T-helper 22 cell (primary cell): ENCODE measurements around the gene SLC30A9.

Source experiments
- DNase-seq: peaks from one replicate; pipeline ENCODE4 v3.0.0-alpha.2; 2020; ENCODE audit warnings: low read depth

SLC30A9 gene

DNA sequence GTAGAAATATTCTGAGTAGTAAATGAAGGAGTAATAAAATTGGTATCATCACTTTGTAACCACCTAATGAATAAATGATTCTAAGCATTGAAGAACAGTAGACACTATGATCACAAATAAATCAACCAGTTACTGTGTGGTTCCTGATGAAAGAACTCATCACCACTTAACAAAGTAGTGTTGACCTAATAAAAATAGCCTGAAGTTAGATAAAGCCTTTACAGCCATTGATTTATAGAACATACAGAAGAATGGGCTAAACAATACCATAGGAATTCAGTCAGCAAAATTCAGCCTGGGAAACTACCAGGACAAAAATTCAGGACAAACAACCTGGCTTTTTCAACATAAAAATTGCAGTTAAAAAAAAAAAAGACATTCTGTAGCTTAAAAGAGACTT, 9.0 kb downstream of the SLC30A9 start:
- DNase-seq: no peak

DNA sequence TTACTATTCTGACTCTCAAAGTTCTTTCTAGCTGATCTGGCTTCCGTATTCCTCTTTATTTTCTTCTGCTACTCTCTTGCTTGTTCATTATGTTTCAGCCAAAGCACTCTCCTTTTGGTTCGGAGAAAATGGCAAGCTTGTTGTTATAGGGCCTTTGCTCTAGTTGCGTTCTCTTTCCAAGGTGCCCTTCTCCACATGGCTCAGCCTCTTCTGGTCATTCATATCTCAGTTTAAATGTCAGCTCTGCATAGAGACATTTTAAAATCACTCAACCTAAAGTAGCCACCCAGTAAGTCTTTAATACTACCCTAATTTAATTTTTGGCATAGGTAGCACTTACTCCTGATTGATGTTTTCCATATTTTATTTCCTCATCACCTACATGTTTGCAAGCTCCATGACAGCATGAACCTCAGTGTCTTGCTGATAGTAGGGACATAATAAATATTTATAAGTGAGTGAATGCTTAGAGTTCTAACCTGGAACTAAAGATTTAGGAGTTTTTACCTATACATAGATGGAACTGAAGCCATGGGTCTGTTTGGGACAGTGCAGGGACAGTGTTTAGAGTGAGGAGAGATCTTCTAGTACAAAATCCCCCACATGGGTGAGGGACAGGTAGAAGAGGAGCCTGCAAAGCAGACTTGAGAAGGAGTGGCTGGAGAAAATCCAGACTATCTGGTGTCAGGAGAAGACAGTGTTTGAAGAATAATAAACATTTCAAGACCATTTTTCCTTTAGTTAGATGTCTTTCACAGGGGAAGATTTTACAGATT, 17.9 kb downstream of the SLC30A9 start:
- DNase-seq: no peak

DNA sequence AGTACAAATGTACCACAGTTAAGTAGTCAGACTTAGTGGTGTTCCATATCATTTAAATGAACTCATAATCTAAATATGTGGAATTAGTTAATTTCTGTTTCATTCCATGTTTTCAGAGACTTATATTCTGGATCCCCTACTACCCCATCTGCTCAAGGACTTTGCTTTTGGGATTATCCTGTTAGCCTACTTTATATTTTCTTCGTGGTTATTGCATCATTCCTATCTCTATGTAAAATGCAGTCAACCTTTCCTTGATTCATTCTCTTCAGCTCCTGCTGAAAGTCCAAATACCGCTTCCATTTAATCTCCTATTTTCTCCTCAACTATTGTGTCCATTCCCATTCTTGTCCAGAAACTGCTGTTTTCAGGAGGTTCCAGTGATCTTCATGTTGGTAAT, 25.1 kb downstream of the SLC30A9 start:
- DNase-seq: no peak

DNA sequence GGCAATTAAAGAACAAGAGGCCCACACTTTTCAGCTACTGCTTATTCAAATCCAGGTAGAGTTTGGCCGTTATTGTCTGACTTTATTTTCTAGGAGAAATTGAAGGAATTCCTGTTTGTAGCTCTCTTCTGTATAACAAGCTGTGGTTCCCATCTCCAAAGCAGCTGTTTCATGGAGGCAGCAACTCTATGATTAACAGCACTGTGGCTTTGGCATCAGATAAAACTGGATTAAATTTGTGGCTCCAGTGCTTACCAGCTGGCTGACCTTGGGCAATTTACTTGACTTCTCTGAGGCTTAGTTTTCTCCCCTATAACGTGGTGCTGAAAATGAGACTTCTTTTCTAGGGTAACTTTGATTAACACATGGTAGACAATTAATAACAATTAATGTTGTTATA, 28.1 kb downstream of the SLC30A9 start:
- DNase-seq: no peak

DNA sequence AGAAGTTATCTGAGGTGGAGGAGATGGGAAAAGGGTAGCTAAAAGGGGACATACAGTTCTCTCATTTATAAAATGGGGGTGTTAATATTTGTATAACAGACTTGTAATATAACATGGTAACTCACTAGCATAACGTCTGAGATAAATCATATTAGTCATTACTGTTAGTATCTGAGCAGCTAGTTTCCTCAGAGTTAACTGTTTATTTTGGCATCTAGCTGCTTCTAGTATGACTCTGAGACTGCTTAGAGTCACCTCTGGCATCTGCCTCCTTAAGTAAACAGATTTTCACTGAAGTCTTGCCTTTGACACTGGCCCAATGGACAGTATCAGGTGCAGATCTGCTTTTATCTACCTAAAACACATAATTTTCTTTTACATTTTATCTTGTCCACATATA, 58.1 kb downstream of the SLC30A9 start:
- no peak for DNase-seq

DNA sequence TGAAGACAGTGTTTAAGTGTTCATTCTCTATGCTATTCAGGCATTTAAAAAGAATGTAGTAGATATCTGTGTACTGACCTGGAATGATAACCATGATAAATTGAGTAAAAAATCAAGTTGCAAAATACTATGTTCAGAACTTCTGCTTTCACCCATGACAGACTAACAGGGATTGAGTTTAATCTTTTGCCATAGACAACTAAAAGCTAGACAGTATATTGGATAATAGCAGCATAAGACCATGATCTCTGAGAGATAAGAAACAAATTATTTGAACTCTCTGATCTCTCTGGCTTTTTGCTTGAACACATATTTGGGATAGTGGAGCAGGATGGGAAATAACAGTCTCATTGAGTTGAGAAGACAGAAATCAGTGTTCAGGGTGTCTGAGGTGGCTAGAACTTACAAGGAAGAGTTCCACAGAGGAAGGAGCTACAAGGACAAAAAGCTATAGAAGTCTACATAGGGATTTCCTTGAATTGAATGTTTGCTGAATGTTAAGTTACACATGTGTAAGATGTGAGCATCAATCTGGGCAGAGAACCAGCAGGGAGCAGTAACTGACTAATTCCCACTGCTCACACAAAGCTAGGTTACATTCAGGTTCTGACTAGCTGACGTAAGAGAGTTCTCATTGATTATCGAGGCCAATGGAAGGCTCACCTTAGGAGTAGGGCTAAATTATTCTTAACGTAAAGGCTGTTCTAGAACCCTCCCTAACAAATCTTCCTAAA, 60.4 kb downstream of the SLC30A9 start:
- no peak for DNase-seq

DNA sequence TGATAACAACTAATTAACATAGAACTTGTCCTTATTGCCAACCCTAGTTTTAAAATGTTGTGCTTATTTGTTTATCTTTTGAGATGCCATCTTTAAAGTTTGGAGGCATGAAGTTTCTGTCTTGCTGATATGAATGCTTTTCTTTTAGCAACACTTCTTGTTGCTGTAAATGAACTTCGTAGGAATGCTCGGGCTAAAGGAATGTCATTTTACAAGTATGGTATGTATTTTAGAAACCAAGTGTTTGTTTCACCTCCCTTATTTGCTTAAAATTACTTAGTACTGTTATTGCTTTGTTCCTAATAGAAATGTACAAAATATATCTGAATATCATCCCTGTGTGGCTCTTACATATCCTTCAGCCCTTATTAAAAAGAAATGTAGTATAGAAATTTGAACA, 76.1 kb downstream of the SLC30A9 start:
- DNase-seq: no peak

DNA sequence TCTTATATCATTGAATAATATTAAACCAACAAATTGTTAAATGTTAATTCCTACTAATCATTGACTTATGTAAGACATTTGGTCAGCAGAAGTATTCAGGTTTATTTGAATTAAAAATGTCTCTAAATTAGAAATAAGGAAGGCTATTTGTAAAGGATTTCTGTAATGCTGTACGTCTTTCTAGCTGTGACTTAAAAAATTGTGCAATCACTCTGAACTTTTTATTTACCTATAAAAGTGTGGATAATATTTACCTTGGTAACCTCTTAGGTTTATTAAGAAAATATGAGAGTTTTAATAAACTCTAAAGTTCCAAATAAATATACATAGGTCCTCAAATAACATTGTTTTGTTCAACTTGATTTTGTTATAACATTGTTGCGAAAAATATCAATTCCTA, 76.9 kb downstream of the SLC30A9 start:
- no peak for DNase-seq

DNA sequence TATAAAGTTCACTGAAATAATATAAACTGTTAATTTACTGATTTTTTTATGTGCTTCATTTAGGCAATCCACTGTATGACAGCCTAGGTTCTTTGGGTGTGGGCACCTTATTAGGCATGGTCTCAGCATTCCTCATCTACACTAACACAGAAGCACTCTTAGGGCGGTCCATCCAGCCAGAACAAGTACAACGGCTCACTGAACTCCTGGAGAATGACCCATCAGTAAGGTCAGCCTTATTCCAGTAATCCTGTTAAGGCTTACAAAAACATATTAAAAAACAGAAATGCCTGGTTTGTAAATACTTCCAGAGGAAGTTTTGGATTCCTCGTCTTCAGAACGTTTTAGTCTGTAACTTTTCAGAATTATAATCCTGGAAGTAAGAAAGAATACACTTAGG, 80.1 kb downstream of the SLC30A9 start:
- no peak for DNase-seq

DNA sequence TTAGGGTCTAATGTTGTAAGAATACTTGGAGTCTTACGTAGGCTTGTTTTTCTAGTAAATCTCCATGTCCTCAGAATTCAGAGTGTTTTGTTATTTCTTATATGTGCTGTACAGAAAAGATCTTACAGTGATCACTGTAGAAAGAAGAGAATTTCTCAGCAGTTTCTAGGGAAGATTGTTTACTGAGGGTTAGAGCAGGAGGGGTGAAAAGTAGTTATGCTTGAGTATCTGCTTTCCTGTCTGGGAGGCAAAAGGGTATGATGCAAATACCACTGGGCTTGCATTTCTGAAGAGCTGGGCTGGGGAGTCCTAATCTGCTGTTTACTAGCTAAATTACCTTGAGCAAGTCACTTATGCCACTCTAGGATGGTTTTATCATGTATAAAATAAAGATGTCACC, 84.0 kb downstream of the SLC30A9 start:
- DNase-seq: no peak

DNA sequence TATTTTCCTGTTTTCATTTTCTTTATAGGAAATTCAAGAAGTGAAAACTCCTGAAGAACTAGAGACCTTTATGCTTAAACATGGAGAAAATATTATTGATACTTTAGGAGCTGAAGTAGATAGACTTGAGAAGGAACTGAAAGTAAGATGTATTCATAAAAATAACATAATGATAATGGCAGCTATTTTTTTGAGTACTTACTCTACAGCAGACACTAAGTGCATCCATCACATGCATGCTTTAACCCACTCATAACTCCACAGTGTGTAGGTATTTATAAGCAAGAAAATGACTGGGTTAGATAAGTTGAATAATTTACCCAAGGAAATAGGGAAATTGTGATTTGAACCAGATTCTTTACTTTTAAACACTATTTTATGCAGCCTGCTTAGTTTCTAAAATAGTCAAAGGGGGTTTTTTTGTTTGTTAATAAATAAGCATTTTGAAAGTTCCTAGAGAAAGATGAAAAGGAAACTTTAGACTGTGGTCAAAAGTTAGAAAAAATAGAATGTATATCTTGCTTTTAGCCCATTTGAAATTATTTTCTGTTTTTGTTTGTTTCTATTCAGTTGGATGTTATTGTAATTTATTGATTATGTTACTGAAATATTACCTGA, 88.0 kb downstream of the SLC30A9 start:
- no peak for DNase-seq

DNA sequence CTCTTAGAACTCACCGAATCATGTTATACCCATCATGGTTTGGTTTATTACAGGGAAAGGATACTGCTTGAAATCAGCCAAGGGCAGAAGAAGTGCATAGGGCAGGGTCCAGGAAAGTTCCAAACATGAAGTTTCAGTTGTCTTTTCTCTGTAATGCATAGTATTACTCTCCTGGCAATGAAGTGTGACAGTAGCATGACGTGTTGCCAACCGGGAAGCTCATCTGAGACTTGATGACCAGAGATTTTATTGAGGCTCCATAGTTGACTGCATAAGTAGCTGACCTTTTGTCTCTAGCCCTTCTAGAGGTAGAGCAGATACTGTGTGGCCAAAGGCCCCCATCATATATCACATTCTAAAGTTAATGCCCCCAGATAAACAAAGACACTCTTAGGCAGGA, 90.0 kb downstream of the SLC30A9 start:
- DNase-seq: no peak

DNA sequence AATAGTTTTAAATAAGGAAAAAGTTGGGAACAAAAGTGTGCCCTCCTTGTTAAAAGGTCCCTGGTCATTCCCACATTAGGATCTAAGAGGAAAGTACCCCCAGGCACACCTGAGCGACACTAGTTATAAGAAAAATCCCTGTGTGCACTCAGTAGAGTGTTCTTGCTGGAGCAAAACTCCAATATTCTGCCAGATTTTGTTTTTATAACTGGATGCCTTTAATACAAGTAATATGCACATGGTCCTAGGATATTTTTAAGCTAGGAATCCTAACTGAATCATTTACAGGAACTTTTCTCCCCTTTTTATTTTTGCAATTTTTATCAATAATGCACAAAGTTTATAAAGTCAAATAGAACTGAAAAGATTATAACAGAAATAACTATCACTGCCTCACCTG, 93.5 kb downstream of the SLC30A9 start:
- no peak for DNase-seq

DNA sequence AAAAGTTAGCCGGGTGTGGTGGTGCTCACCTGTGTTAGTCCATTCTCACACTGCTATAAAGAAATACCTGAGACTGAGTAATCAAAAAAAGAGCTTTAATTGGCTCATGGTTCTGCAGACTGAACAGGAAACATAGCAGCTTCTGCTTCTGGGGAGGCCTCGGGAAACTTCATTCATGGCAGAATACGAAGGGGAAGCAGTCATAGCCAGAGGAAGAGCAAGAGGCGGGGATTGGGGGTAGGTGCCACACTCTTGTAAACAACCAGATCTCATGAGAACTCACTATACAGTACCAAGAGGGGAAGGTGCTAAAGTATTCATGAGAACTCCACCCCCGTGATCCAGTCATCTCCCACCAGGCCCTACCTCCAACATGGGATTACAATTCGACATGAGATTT, 98.1 kb downstream of the SLC30A9 start:
- no peak for DNase-seq

DNA sequence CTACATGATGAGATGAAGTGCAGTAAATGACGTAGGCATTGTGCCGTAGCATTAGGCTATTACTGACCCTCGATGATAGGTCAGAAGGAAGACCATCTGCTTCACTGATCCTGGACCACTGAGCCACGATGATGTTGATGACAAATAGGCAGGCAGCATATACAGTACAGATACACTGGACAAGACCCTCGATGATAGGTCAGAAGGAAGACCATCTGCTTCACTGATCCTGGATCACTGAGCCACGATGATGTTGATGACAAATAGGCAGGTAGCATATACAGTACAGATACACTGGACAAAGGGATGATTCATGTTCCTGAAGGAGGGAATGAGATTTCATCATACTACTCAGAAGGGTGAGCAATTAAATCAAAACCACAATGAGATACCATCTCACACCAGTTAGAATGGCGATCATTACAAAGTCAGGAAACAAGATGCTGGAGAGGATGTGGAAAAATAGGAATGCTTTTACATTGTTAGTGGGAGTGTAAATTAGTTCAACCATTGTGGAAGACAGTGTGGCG, 111.2 kb downstream of the SLC30A9 start:
- DNase-seq: no peak

DNA sequence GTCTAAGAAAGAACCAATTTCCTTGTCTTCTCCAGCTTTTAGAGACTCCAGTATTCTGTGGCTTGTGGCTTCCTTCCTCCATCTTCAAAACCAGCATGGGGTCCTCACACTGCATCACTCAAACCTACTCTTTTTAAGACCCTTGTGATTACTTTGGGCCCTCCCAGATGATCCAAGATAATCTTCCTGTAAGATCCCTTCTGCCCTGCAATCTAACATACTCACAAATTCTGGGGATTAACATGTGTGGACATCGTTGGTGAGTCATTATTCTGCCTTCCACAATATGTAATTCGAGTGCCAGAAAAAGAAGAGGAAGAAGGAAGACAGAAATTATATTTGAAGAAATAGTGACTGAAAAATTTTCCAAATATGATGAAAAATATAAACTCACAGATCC, 114.2 kb downstream of the SLC30A9 start:
- DNase-seq: no peak

DNA sequence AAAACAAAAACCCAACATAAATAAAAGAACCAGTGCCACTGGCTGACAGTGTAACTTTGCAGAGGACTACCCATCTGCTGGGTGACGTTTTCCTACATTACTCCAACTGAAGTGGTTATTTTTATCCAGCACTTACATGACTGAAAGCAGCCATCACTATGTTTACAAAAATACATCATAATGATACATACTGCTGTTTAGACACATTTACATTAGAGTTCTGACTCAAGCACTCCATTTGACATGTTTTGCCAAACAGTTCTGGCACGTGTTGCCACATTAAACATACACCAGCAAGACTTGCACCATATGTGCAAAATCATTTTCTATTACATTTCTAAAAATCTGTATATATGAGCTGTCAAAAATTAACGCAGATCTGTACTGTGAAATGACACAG, 122.5 kb downstream of the SLC30A9 start:
- DNase-seq: no peak

DNA sequence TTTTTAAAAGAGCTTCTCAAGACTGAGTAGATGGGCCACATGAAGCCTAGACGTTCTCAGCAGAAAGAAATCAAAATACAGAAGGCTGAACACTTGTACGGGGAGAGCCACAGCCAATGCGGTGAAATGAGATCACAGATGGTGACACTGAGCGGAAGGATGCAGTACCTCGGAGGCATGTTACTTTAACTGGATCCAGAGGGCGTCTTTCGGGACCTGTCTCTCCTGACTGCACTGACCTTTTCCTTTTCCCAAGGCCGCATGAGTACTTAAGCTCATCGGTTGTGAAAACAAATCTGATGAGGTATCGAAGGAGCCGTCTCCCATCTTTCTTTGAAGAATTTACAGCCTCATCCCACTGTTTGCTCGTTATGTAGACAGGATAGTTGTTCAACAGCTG, 129.6 kb downstream of the SLC30A9 start:
- no peak for DNase-seq

DNA sequence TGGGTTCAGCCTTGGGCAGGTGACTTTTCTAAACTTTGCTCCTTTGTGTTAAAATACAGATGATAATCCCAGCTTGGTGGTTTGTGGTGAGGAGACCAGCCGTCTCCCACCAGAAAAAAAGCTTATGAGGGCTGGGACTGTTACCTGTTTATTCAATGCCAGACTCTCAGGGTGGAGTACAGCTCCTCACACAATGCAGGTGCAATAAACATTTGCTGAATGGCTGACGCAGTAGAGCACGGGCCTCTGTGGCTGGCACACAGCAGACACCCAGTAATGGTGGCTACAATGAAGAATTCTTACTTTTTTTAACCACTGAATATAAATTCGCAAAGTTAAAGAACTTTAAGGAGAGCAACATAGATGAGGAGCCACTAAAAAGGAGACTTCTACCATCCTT, 131.9 kb downstream of the SLC30A9 start:
- no peak for DNase-seq

DNA sequence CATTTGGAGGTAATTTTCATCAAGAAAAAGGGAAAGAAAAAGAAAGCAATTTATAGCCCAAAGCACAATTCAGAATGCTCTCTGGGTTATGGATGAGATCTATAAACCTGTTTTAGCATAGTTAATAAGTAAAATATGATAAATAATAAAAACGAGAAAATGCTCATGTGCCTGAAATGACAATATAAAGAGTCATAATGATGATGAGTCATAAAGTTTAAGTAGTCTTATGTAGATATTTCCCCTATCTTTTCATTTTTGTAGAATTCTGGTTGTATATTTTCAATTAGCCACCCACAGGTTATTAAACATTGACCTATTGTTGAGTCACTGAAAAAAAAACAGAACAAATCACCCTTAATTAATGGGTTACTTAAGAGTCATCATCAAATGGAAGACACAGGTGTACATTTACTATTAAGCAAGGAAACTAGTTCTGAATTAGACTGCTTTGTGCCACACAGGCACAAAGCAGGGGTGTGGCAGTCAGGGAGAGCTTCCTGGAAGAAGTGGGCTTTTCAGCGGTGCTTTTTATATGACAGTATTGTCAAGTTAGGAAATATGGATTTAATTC, 132.8 kb downstream of the SLC30A9 start:
- DNase-seq: no peak

DNA sequence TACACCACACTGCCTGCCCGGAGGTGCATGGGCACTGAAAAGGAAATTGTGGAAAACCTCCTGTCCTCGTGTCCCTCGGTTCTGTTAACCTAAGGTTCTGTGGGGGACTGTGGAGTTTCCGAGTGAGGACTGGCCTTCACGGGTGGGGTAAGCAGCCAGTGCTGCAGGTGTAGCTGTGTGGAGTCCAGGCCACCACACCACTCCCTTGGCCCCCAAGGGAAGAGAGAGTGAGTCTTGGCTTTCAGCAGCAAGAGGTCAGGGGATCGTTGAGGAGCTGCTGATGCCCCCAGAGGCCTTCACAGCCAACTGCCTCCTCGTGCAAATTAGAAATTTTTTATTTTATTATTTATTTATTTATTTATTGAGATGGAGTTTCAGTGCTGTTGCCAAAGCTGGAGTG, 141.8 kb downstream of the SLC30A9 start:
- DNase-seq: no peak

DNA sequence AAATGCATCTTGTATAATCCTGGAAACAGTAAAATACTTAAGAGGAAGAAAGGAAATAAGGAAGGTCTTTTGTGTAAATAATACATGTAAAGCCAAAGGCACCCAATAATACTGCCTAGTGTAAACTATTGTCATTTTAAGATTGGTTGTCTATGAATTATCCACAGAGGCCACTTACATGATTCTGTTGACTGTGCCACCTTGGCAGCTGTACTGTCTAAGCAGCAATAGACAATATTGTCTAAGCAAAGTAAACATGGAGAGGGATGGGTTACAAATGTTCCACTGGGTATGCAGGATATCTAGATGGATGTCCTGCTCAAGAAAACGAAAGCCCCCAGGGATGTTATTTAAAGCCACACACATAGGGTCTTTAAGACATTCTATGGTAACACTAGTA, 142.7 kb downstream of the SLC30A9 start:
- no peak for DNase-seq

DNA sequence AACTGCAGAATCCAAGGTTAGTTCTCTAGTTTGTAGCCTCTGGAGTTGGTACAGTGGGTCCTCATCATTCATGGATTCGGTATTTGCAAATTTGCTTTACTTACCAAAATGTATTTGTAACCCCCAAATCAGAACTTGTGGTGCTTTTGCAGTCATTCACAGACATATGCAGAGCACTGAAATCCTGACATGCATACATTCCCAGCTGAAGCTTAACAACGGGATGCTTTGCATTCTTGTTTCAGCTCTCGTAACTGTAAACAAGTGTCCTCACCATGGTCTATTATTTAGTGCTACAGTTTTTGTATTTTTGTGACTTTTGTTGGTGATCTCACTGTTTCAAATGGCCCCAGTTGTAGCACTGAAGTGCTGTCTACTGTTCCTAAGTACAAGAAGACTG, 146.0 kb downstream of the SLC30A9 start:
- no peak for DNase-seq
